Keratinocyte (primary cell): Measurements from ENCODE around the gene MAPK14.

Experiments
- CTCF ChIP-seq, 3 experiments: IDR thresholded peaks in 1 of 3; conservative IDR thresholded peaks in 1 of 3; optimal IDR thresholded peaks in 1 of 3; 2 replicates in 2 of 3; 3 replicates in 1 of 3; pipeline versions ENCODE3 to v1.5.1; 2011; ENCODE audit warnings: low read length in 3 of 3, mild to moderate bottlenecking in 3 of 3, moderate library complexity in 2 of 3, control low read depth in 1 of 3, inconsistent platforms in 1 of 3; ENCODE audit not compliant: insufficient read depth in 2 of 3; ENCODE audit errors: extremely low read depth in 1 of 3
- EZH2 ChIP-seq: IDR thresholded peaks from one replicate; pipeline ENCODE4 v1.6.1; 2012; ENCODE audit warnings: inconsistent platforms, mild to moderate bottlenecking, low read length, moderate library complexity

- TF ChIP-seq CTCF (optimal IDR thresholded peaks at IDR 0.05 in 1 of 3, IDR thresholded peaks at IDR 0.05 in 1 of 3, conservative IDR thresholded peaks at IDR 0.05 in 1 of 3; ENCODE audit: extremely low read depth in 1 of 3, insufficient read depth in 2 of 3, low read length in 3 of 3) (no peak), EZH2 (no peak)
These were observed 38.3 kb downstream of the MAPK14 start for GRCh38 chr6:36065916-36066315.
